C4-2B (cell line): ENCODE measurements around the gene PRDX6.
"Not testable (repeated sequence)": the region's sequence is repeated elsewhere in the genome, so short reads cannot be mapped to it uniquely, and the experiment has no call there.

Experiments
- ZFX ChIP-seq: fragments of 450-650 bp; IDR thresholded peaks from 2 replicates; pipeline ENCODE4 v1.6.1; 2017
- TF ChIP-seq, protein P1 (sequence below): fragments of 450-650 bp; conservative IDR thresholded peaks from 2 replicates; pipeline ENCODE4 v1.5.1; 2017; ENCODE audit warnings: mild to moderate bottlenecking

DNA sequence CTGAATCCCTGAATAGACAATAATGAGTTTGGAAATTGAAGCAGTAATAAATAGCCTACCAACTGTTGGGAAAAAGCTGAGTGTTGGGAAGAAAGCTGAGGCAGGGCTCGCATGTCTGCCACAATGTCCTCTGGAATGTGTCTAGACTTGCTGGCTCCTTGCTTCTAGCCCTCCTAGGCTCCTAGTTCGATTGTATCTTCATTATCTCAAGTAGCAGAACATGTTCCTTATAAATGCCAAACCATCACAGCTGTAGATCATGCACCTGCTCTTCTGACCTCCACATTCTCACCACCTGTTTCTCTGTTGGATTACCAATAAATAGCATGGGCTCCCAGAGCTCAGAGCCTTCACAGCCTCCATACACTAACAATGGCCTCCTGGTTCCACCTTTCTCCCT is 12.9 kb upstream of the PRDX6 start:
- TF ChIP-seq, protein P1, sequence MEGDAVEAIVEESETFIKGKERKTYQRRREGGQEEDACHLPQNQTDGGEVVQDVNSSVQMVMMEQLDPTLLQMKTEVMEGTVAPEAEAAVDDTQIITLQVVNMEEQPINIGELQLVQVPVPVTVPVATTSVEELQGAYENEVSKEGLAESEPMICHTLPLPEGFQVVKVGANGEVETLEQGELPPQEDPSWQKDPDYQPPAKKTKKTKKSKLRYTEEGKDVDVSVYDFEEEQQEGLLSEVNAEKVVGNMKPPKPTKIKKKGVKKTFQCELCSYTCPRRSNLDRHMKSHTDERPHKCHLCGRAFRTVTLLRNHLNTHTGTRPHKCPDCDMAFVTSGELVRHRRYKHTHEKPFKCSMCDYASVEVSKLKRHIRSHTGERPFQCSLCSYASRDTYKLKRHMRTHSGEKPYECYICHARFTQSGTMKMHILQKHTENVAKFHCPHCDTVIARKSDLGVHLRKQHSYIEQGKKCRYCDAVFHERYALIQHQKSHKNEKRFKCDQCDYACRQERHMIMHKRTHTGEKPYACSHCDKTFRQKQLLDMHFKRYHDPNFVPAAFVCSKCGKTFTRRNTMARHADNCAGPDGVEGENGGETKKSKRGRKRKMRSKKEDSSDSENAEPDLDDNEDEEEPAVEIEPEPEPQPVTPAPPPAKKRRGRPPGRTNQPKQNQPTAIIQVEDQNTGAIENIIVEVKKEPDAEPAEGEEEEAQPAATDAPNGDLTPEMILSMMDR = not testable (repeated sequence)
- TF ChIP-seq ZFX = not testable (repeated sequence)
